Amygdala (tissue), 56 donors: Measurements from ENCODE around the gene NME8.

ENCODE experiments used
- DNase-seq, 56 donors: peaks; one replicate each; lab custom pipeline; 2025; lab: John Stamatoyannopoulos, UW

The NME8 gene

DNA sequence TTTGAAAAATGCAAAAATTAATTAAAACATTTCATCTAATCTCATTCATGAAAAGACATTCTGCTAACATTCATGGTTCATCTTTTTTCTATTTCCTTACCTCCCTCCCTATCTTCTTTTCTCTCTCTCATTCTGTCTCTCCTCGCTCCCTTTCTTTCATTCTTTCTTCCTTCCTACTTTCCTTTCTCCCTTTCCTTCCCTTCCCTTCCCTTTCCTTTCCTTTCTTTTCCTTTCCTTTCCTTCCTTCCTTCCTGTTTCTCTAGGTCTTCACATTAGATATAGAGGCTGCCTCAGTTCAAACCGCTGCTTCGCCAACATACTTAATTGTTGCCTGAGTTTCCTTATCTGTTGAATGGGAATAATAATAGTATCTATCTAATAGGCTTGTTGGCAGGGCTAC is 46.3 kb downstream of the NME8 start:
- no peak for DNase-seq

DNA sequence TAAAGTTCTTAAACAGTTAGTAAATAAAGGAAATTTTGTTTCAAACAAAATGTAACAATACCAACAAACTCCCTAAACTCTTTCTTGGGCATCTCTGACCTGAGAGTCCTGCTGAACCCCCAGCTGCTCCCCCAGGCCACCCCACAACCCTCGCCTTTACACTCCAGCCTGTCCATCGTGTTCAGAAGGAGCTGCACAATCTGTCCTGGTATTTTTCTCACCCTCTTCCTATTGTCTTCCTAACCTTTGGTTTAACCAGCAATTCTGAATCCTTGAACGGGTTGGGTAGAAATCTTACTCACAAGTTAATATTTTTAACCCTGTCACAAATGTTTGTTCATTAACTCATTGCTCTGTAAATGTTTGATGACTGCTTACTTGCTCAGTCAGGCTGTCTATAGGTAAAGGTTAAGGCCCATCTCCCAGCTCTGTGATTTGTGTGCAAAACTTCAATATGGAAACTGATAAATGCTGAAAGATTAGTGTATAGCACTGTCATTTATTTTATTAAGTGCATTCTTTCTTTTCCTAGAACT is 51.4 kb downstream of the NME8 start:
- no peak for DNase-seq

DNA sequence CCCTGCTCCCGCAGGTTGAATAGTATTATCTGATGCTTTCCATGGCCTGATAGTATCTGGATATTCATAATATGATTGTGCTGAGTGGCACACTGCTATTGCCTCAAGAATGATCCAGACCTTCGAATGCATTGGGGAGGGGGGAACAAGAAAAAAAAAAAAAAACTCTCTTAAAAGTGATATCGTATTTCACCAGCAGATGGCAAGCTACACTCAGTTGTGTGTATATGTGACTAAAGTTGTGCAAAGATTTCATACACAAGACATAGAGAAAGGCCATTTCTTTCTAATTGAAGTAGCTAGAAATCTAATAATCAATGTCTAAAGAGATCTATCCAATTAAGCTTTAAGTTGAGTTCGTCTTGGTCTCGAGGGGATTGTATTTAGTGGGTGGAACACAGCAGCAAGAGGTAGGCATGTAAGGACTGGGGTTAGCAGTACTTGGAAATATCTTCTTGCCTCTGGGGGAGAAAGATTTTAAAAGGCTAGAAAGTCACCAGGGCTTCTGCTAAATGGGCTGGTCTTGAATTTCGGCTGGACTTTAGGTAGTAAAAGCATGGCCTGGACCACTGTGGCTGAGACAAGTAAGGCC is 52.9 kb downstream of the NME8 start:
- no peak for DNase-seq

DNA sequence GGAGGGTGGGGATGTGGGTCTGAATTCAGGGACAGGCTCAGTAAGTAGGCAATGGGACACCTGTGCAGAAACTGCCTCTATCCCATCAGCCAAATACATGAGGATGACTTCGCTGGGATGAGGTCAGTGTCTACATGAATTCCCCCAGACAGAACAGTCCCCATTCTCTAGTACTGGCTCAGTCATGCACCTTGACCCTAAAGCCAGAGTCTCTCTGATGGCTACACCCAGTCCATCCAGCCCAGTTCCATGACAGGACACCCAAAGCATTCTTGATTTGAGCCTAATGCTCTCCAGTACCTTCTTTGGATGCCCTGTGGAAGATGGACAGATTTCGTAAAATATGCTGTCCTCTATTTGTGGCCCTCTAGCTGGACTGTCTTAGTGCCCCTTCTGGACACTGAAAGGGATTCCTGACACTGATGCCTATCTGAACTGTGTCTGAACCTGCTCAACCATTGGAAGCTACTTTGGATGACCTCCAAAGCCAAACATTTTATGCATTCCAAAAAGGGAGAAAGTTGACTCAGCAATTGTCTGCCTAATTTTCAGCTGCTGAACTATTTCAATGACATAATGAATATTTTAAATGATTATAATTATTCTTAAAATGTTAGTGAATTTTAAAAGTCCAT is 53.6 kb downstream of the NME8 start:
- no peak for DNase-seq

DNA sequence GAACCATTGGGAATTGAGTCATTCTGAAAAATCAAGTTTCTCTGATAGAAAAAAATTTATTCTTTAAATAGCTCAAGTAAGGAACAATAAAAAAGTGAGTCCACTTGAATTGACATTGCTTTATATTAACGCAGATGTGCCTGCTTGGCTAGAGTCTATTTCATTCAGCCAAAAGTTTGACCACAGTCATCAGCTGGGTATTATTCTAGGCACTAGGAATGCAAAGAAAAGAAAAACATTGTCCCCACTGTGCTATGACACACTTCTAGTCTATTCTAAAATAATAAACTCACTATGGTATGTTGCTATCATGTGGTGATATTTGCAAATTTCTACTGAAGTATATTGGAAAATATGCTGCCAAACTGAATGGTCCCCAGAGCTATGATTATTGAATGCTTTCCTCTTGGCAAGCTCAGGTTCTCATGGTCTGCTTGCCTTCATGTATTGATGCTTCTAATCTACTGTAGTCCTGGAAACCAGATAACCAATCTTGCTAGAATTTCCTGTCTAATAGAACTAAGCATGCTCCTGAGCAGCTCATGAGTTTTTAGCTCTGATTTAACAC is 59.9 kb downstream of the NME8 start:
- no peak for DNase-seq

DNA sequence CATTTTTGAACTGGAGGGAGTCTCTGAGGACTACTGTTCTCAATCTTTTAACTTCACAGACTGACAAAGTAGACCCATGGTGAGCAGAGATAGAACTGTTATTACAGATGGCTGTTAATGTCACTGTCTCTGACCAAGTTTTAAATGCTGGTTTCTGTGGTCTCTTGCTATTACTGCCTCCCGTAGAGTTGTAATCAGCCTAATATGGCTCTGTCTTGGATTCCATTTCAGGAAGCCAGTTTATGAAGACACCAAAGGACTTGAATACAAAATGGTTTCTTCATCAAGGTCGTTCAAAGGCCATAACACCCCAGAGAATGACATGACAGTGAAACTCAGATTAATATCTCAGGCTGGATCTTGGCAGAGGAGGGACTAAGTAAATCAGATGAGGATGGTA is 64.4 kb downstream of the NME8 start:
- DNase-seq, result no peak

DNA sequence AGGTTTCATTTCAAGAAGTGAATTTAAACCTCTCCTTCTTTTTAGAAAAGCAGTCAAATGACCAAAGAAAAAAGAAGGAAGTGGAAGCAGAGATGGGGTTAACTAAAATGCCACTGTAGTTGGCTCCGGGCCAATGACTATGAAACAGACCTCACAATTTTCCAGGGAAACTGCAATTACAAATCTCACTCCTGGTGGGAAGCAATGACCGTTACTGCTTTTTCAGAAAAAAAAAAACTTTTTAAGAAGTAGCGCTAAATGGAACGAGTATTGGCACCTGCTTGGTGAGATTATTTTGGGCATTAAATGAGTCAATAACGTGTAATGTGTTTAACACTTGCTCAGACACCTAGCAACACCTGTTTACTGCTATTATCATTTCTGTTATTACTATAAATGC is 67.0 kb downstream of the NME8 start:
- no peak for DNase-seq

DNA sequence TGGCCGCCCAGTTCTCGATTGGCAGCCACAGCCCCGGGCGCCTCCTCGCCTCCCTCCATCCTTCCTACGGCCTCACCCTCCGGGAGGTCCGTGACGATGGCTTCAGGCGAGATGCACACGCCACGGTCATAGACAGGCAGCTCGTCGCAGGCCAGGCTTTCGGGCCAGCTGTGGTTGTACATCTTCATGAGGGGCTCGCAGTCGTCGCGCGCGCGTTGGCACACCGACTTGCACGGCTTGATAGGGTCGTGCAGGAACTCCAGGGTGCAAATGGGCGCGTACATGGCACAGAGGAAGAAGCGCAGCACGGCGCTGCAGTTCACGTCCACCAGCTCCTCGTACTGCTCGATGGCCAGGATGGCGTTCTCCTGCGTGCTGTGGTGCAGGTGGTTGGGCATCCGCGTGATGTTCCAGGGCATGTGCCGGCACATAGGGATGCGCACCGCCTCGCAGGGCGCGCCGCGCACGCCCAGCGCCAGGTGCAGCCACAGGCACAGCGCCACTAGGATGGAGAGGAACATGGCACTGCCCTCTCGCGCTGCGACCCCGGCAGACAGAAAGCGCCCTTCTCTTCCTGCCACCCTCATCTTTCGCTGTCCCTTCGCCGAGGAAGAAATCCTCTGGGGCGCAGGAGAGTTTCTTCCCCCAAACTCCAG is 67.7 kb downstream of the NME8 start:
- DNase-seq, result peak in 6 of 56 donors; percentile 13 to 48 (median 33)

DNA sequence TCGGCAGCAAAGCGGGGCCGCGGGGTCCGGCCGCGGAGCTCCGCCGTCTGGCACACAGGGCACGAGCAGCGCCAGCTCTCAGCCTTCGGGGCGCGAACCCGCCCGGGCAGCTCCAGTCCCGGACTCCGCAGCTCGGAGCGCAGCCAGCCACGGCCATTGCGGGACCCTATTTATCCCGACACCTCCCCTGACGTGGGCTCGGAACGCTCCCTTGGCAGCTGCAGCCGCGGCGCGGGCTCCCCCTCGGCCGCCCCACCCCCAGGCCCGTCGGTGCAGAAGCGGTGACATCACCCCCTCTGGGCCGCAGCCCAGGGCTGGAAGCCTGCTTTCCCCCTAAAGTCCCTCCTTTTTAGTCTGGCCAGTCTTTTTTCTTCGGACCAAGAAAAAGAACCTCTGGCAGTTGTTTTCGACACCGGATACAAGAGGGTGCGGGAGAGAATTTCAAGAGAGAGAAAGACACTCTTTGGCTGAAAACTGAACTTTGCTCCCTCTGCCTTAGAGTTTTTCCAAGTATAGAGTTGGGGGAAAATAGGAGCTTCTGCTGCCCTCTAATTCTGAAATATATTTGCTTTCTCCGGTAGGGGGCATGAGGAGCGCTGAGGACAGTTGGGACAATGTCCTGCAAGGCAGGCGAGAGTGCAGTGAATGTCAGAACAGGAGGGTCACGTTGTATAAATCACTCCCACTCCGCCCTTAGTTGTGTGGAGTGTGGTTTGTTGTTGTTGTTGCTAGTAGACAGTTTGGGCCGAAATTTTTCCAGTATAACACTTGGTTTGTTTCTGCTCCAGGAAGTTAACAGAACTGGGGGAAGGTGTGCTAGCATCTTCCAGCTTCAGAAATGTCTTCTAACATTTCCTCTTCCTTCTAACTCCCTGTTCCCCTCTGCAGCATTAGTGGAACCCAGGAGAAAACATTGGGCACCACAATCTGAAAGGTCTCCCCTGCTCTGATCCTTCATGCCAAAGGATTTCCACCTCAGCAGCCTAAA is 68.6 kb downstream of the NME8 start, which contains the start of gene SFRP4:
SFRP4 (minus strand) TSS at position 145 of the 988 bp plus-strand sequence. CDS start 280 bp downstream, outside the sequence.
- peak in 42 of 56 donors; percentile 4 to 73 (median 36) for DNase-seq

DNA sequence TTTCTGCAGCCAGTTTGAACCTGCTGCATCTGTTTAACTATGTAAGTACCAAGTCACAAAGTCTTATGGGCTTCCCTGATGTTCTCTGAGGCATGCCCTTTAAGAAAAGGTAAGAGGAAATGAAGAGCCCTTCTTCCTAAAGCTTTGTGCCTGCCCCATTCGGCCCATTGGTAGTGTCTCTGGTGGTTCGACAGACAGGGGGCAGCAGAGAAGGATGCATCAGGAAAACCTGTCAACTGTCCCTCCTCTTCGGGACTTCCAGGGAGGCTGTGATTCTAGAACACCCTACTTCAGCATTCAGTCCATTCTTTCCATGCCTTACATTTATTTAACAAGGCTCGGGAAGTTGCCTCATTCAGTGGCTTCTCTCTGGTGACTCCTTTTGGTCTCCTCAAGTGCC is 70.1 kb downstream of the NME8 start:
- no peak for DNase-seq

DNA sequence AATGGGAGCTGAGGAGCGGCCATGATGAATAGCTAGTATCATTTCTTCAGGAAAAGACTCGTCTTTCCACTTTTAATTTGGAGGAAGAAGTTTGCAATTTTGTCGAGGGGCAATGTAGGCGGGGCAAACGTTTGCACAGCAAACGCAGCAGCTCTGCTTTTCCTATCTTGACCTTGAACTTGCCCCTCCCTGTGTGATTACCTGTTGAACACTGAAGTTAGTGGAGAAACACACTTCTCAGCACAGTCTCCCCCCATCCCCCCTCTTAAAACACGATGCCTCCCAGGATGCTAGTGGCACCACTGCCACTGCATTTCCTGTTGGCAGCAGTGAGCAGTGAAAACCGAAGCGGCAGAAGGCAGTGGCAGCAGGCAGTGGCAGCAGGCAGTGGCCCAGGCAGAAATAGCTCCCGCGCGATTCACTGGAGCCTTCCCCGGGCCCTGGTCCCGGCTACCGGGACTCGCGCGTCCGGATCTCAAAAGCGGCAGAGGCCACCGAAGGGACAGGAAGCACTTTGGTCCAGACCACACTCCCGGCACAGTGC is 72.0 kb downstream of the NME8 start, which contains the start of gene EPDR1:
EPDR1 (plus strand) TSS at position 336 of the 544 bp plus-strand sequence. CDS start 300 bp downstream, outside the sequence.
- DNase-seq, result peak in 50 of 56 donors; percentile 13 to 82 (median 56)

DNA sequence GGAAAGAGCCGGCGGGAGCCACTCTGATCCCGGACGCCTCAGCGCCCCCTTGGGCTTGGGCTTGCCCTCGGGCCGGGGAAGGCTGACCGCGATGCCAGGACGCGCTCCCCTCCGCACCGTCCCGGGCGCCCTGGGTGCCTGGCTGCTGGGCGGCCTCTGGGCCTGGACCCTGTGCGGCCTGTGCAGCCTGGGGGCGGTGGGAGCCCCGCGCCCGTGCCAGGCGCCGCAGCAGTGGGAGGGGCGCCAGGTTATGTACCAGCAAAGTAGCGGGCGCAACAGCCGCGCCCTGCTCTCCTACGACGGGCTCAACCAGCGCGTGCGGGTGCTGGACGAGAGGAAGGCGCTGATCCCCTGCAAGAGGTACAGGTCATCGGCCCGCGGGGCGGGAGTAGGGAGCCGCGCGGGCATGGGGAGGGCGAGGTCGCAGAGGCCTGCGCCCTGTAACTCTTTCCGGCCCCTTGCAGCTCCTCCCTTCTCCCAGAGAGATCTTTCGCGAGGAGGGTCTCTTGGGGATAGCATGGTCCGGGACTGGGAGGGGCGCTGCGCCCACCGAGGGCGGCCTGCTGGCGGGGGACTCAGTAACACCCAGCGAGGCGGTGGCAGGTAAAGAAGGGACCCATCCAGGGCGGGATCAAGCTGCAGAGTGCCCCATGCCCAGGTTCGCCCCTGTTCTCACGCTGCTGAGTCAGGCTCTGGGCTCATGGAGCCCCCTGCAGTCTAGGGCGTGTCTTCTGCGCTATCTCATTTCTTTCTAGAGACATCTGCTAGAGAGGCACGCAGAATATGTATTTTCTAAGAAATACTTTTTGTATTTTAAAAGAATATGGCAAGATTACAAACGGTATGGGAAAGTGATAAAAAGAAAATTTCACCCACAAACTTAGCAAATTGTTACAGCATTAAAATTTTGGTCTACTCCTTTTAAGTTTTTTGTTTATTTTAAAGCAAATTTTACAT is 72.7 kb downstream of the NME8 start:
- DNase-seq, result peak in 26 of 56 donors; percentile 2 to 71 (median 30)

DNA sequence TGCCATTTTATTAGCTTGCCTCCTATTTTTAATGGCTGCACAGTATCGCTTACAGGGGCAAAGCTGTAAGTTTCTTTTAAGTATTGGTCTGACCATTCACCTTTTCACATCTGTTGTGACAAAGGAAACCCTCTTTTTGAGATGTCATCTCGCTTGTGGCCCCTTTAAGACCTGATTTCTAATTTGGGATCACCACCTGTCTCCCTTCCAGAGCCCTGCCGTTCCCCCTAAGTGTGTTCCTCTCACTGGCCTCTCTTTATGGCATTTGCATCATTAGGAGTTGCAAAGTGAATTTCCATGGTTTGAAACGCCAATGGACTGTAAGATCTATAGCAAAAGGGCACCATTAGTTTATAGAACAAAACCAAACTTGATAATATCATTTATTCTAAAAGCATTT is 73.5 kb downstream of the NME8 start:
- DNase-seq, result no peak

DNA sequence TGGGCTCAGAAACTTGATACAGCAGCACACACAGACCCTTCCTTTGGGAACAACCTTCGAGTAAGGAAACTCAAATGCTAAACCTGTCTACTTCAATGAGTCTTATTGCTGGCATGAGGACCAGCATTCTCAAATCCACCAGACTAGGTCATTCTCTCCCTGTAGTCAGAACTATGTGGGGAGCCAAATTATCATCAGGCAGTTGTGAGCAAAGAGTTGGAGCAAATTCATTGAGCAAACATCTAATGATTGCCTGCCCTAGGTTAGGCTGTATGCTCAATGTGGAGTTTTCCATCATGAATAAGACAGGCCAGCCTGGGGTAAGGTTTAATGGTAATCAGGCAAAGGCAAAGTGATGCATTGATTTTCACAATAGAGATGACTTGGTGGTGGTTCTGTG is 75.6 kb downstream of the NME8 start:
- no peak for DNase-seq

DNA sequence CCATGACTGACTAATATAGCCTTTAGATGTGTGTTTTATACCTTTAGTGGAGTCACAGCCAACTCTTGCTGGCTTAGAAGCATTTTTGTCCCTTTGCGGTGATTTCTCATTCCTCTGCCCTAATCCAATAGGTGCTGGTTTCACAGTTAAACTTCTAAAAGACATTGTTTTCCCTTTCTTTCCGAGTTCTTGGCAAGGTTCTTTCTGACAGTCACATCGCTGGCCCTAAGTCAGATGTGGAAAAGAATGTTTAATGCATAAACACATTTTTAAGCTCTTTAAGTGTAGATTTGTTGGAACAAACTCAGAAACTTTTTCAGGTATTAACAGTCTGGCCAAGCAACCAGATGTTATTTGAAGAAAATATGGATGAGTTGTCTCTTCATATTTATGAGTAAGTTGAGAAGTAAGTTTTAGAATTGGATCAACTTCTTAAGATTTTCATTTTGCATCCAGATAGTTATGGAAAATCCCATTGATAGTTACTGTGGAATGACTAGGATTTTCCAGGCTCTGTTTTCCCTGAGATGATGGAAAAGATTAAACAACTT is 76.2 kb downstream of the NME8 start:
- no peak for DNase-seq

DNA sequence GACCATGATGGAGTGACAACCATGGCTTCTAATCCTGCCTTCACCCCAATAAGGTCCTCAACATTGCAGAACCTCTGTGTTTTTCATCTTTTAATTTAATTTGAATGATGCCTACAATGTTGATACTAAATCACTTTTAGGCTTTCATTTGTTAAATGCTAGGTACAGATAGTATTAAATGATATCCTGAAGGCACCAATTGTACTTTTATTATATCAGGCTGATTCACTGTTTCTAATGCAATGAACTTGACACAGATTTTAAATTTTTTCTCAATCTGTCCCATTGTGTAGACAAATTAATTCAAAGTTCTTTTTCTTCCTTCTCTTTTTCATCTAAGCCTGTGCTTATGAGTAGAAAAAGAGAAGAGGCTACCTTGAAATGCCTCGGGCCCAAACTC is 77.2 kb downstream of the NME8 start:
- no peak for DNase-seq

DNA sequence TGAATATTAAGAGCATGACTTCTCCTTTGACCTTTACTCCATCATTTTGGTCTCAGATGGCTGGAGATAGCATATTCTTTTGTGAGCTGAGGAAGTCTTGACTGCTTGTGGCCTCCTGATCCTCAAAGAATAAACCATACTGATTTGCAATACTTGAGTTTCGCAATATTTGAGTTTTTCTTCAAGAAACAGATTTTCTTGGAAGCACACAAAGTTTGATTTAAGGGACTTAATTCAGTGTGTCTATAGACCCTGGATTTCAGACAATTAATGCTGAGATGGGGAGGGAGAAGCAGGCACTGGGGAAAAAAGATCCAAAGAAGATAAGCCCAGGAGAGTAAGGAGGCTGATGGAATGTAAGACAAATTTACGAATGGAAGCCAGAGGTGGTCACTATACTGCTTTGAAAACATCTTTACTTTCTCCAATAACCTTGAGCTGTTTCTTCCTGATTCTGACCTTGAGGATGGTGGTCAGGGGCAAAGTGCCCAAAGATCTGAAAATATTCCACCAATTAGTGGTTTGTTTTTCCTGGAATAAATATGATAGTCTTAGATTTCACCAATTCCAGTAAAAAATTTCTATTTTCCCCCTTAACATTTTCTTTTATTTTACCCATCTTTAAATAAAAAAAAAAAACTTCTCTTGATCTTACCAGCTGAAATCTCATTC is 79.5 kb downstream of the NME8 start:
- no peak for DNase-seq

DNA sequence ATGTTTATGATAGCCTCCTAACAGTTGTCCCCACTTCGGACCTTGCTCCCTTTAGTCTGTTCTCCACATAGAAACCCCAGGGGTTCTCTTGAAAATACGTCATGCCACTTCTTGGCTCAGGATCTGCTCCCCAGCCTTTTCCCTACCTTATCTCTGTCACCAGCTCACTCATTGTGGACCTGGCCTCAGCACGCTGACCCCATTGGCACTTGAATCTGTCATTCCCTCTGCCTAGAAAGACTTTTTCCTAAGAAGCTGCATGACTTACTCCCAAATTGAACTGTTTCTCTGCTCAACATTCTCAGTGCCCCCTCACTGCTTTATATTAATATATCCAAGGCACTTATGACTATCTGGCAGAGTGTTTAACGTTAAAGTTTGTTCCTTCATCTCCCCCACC is 80.5 kb downstream of the NME8 start:
- DNase-seq, result no peak
